ENCODE measurements around the gene B9D1. TPM values are rescaled to one million over a fixed set of nuclear protein-coding genes. Genes with fewer than 3 reads are reported as not detected.

The B9D1 gene
- total and polyA plus RNA-seq, 2 donors from 2014 or later, result 32.1 to 67.5 TPM

GRCh38 chr17:19386051-19386929 lies 23.8 kb upstream of the B9D1 start:
- H3K9me3 ChIP-seq (ENCODE audit: control insufficient read depth in 2 of 3, insufficient read depth in 1 of 3, low read length in 3 of 3), result no peaks in the 10 kb centered on the region
- DNase-seq, result peak in 2 of 5 donors; percentile 66 to 86
- intact Hi-C loops (cut with DNase I), result no loop called here
- peaks cover 0 to 23% (median 4%) of the 10 kb centered on the region in 3 donors for H3K4me1 ChIP-seq (ENCODE audit: control insufficient read depth in 2 of 3, insufficient read depth in 2 of 3, low read depth in 1 of 3, low read length in 3 of 3)
- no peaks in the 10 kb centered on the region for H3K27me3 ChIP-seq (ENCODE audit: control insufficient read depth, insufficient read depth, low read length)
- H3K4me3 ChIP-seq (ENCODE audit: low read length in 3 of 3), result peak overlapping the region in 1 of 3 donors; percentile 67
- no peak for TF ChIP-seq CTCF (IDR thresholded peaks at IDR 0.05; ENCODE audit: borderline replicate concordance, extremely low read depth, insufficient read depth)
- H3K9ac ChIP-seq (ENCODE audit: low read length in 3 of 3), result peak overlapping the region in 1 of 3 donors; percentile 43
- peaks cover 0 to 9% (median 8%) of the 10 kb centered on the region in 3 donors for H3K36me3 ChIP-seq (ENCODE audit: control insufficient read depth in 2 of 3, insufficient read depth in 3 of 3, low read length in 3 of 3)
- peak overlapping the region; percentile 22 to 70 for H3K27ac ChIP-seq (ENCODE audit: low read depth in 2 of 2, low read length in 2 of 2)
- FAIRE-seq, result no peak

GRCh38 chr17:19385521-19385983 lies 23.0 kb upstream of the B9D1 start:
- no peaks in the 10 kb centered on the region for H3K9me3 ChIP-seq (ENCODE audit: control insufficient read depth in 2 of 3, insufficient read depth in 1 of 3, low read length in 3 of 3)
- no peak overlapping the region for H3K4me3 ChIP-seq (ENCODE audit: low read length in 3 of 3)
- H3K27me3 ChIP-seq (ENCODE audit: control insufficient read depth, insufficient read depth, low read length), result no peaks in the 10 kb centered on the region
- no peak for FAIRE-seq
- no peak overlapping the region for H3K27ac ChIP-seq (ENCODE audit: low read depth in 2 of 2, low read length in 2 of 2)
- H3K36me3 ChIP-seq (ENCODE audit: control insufficient read depth in 2 of 3, insufficient read depth in 3 of 3, low read length in 3 of 3), result peaks cover 3 to 17% (median 13%) of the 10 kb centered on the region in 3 donors
- H3K9ac ChIP-seq (ENCODE audit: low read length in 3 of 3), result no peak overlapping the region
- TF ChIP-seq CTCF (IDR thresholded peaks at IDR 0.05; ENCODE audit: borderline replicate concordance, extremely low read depth, insufficient read depth), result no peak
- peak in 2 of 5 donors; percentile 51 to 54 for DNase-seq
- peaks cover 0 to 23% (median 4%) of the 10 kb centered on the region in 3 donors for H3K4me1 ChIP-seq (ENCODE audit: control insufficient read depth in 2 of 3, insufficient read depth in 2 of 3, low read depth in 1 of 3, low read length in 3 of 3)
- intact Hi-C loops (cut with DNase I), result no loop called here

- H3K27ac ChIP-seq (ENCODE audit: low read depth in 2 of 2, low read length in 2 of 2), result peak overlapping the region; percentile 49 to 70
- intact Hi-C loops (cut with DNase I), result no loop called here
- TF ChIP-seq CTCF (IDR thresholded peaks at IDR 0.05; ENCODE audit: borderline replicate concordance, extremely low read depth, insufficient read depth), result no peak
- H3K36me3 ChIP-seq (ENCODE audit: control insufficient read depth in 2 of 3, insufficient read depth in 3 of 3, low read length in 3 of 3), result peaks cover 9 to 23% (median 20%) of the 10 kb centered on the region in 3 donors
- peak overlapping the region in 1 of 3 donors; percentile 40 for H3K4me3 ChIP-seq (ENCODE audit: low read length in 3 of 3)
- FAIRE-seq, result no peak
- DNase-seq, result peak; percentile 83 to 95 (median 85)
- no peaks in the 10 kb centered on the region for H3K27me3 ChIP-seq (ENCODE audit: control insufficient read depth, insufficient read depth, low read length)
- peaks cover 0 to 23% (median 4%) of the 10 kb centered on the region in 3 donors for H3K4me1 ChIP-seq (ENCODE audit: control insufficient read depth in 2 of 3, insufficient read depth in 2 of 3, low read depth in 1 of 3, low read length in 3 of 3)
- no peaks in the 10 kb centered on the region for H3K9me3 ChIP-seq (ENCODE audit: control insufficient read depth in 2 of 3, insufficient read depth in 1 of 3, low read length in 3 of 3)
- no peak overlapping the region for H3K9ac ChIP-seq (ENCODE audit: low read length in 3 of 3)
Measured at GRCh38 chr17:19384723-19385391, 22.3 kb upstream of the B9D1 start.
